ENCODE measurements around the gene C1orf174. TPM values are rescaled to one million over a fixed set of nuclear protein-coding genes. Genes with fewer than 3 reads are reported as not detected.

The C1orf174 gene
- total and polyA plus RNA-seq, 4 donors = 10.8 to 19.3 (median 17.6) TPM

DNA sequence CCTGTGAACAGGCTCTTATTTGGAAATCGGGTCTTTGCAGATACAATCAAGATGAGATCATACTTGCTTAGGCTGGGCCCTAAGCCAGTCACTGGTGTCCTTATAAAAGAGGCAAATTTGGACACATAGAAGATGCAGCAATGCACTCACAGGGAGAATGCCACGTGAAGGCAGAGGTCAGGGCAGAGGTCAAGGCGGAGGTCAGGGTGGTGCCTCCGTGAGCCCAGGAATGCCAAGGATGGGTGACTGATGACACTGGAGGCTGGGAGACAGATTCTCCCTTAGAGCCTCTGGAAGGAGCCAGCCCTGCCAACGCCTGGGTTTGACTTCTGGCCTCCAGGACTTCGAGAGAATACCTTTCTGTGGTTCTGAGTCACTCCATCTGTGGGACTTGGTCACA is 22.8 kb upstream of the C1orf174 start:
- Histone ChIP-seq H3K9ac (ENCODE audit: insufficient read depth in 1 of 2, low read length in 2 of 2) (no peak overlapping the region), H3K9me3 (ENCODE audit: control insufficient read depth in 4 of 4, insufficient read depth in 3 of 4, low read length in 3 of 4) (no peaks in the 10 kb centered on the region), H3K4me1 (ENCODE audit: control insufficient read depth in 5 of 5, insufficient read depth in 5 of 5, low read length in 5 of 5) (peaks cover 0 to 9% (median 0%) of the 10 kb centered on the region in 5 donors), H3K27me3 (ENCODE audit: control insufficient read depth in 3 of 3, insufficient read depth in 3 of 3, low read length in 2 of 3) (peaks cover 0 to 3% (median 0%) of the 10 kb centered on the region in 3 donors), H3K36me3 (ENCODE audit: control insufficient read depth in 4 of 4, insufficient read depth in 4 of 4, low read length in 4 of 4) (no peaks in the 10 kb centered on the region), H3K4me3 (no peak overlapping the region), H3K27ac (ENCODE audit: low read depth in 1 of 2, low read length in 1 of 2) (no peak overlapping the region)
- TF ChIP-seq, protein P1, sequence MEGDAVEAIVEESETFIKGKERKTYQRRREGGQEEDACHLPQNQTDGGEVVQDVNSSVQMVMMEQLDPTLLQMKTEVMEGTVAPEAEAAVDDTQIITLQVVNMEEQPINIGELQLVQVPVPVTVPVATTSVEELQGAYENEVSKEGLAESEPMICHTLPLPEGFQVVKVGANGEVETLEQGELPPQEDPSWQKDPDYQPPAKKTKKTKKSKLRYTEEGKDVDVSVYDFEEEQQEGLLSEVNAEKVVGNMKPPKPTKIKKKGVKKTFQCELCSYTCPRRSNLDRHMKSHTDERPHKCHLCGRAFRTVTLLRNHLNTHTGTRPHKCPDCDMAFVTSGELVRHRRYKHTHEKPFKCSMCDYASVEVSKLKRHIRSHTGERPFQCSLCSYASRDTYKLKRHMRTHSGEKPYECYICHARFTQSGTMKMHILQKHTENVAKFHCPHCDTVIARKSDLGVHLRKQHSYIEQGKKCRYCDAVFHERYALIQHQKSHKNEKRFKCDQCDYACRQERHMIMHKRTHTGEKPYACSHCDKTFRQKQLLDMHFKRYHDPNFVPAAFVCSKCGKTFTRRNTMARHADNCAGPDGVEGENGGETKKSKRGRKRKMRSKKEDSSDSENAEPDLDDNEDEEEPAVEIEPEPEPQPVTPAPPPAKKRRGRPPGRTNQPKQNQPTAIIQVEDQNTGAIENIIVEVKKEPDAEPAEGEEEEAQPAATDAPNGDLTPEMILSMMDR (IDR thresholded peaks at IDR 0.05; ENCODE audit: control extremely low read depth, extremely low read depth) = no peak
- DNase-seq (no peak), ATAC-seq (ENCODE audit: insufficient read depth, low FRiP score) (no peak)
- 68 to 86% methylated on average over 6 of the region's 6 CpGs for WGBS, 2 donors

DNA sequence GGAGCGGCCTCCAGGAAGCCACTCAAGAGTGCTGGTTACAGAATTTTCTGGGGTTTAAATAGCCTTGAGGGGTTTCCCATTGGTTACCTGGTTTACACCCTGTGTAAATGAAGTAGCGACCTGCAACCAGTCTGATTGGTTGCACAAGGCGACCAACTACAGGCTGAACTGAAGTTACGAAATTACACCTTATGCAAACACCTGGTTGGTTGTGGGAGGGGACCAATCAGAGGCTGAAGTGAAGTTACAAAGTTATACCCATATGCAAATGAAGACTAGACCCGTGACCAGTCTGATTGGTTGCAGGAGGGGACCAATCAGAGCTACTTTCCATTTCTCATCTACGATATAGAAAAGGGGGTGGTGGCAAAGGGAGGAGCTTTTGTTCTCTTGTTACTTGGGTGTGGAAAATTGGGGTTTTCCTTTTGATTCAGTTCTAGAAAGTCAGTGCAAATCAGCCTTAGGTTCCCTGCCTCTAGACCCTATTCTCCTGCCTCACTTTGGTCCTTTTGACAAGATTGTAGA is 22.2 kb upstream of the C1orf174 start:
- H3K9ac ChIP-seq (ENCODE audit: insufficient read depth in 1 of 2, low read length in 2 of 2) = no peak overlapping the region
- peaks cover 0 to 9% (median 0%) of the 10 kb centered on the region in 5 donors for H3K4me1 ChIP-seq (ENCODE audit: control insufficient read depth in 5 of 5, insufficient read depth in 5 of 5, low read length in 5 of 5)
- peak; percentile 69 for ATAC-seq (ENCODE audit: insufficient read depth, low FRiP score)
- no peaks in the 10 kb centered on the region for H3K9me3 ChIP-seq (ENCODE audit: control insufficient read depth in 4 of 4, insufficient read depth in 3 of 4, low read length in 3 of 4)
- no peaks in the 10 kb centered on the region for H3K36me3 ChIP-seq (ENCODE audit: control insufficient read depth in 4 of 4, insufficient read depth in 4 of 4, low read length in 4 of 4)
- H3K4me3 ChIP-seq = no peak overlapping the region
- TF ChIP-seq, protein P1 (IDR thresholded peaks at IDR 0.05; ENCODE audit: control extremely low read depth, extremely low read depth) = no peak
- H3K27me3 ChIP-seq (ENCODE audit: control insufficient read depth in 3 of 3, insufficient read depth in 3 of 3, low read length in 2 of 3) = peaks cover 0 to 3% (median 0%) of the 10 kb centered on the region in 3 donors
- no peak overlapping the region for H3K27ac ChIP-seq (ENCODE audit: low read depth in 1 of 2, low read length in 1 of 2)
- DNase-seq = no peak
- 65 to 79% methylated on average over 6 of the region's 6 CpGs for WGBS, 2 donors

DNA sequence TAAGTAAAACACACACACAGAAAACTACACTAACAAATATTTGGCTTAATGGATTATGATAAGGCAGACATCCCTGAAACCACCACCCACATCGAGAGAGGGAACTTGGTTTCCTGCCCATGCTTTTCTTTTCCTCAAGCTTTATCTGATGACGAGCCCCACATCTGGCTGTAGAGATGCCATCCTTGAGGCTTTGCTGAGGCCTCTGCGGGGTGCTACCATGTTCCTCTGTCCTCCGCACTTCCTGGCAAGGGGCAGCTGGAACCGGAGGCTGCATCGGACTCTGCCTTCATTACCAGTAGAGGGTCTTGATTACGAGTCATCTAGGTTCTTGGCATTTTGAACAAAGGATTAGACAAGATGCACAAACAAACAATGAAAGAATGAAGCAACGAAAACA is 21.7 kb upstream of the C1orf174 start:
- DNase-seq (peak in 2 of 3 donors; percentile 48 to 54), ATAC-seq (ENCODE audit: insufficient read depth, low FRiP score) (no peak)
- Histone ChIP-seq H3K9me3 (ENCODE audit: control insufficient read depth in 4 of 4, insufficient read depth in 3 of 4, low read length in 3 of 4) (no peaks in the 10 kb centered on the region), H3K4me3 (no peak overlapping the region), H3K4me1 (ENCODE audit: control insufficient read depth in 5 of 5, insufficient read depth in 5 of 5, low read length in 5 of 5) (peaks cover 0 to 9% (median 0%) of the 10 kb centered on the region in 5 donors), H3K27ac (ENCODE audit: low read depth in 1 of 2, low read length in 1 of 2) (no peak overlapping the region), H3K36me3 (ENCODE audit: control insufficient read depth in 4 of 4, insufficient read depth in 4 of 4, low read length in 4 of 4) (no peaks in the 10 kb centered on the region), H3K27me3 (ENCODE audit: control insufficient read depth in 3 of 3, insufficient read depth in 3 of 3, low read length in 2 of 3) (peaks cover 0 to 3% (median 0%) of the 10 kb centered on the region in 3 donors), H3K9ac (ENCODE audit: insufficient read depth in 1 of 2, low read length in 2 of 2) (no peak overlapping the region)
- TF ChIP-seq, protein P1 (IDR thresholded peaks at IDR 0.05; ENCODE audit: control extremely low read depth, extremely low read depth) = no peak
- WGBS, 2 donors = 58 to 67% methylated on average over 8 of the region's 8 CpGs

DNA sequence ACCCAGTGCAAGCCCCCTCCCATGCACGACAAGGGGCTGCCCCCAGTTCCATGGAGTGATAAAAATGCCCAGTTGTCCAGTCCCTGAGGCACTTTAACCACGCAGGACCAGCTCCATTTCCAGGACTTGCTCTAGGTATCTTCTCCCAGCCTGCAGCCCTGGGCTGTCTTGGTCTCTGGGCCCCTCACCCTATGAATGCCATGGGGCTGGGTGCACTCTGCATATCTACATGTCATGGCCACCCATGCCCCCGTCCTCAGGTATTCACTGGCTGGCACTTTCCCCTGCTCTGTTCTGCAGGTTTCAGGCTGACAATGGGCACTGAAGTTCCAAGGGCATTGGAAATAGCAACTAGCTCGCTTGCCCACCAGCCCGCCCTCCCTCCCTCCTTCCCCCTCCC is 19.6 kb upstream of the C1orf174 start:
- Histone ChIP-seq H3K27me3 (ENCODE audit: control insufficient read depth in 3 of 3, insufficient read depth in 3 of 3, low read length in 2 of 3) (no peaks in the 10 kb centered on the region), H3K9me3 (ENCODE audit: control insufficient read depth in 4 of 4, insufficient read depth in 3 of 4, low read length in 3 of 4) (no peaks in the 10 kb centered on the region), H3K4me3 (no peak overlapping the region), H3K4me1 (ENCODE audit: control insufficient read depth in 5 of 5, insufficient read depth in 5 of 5, low read length in 5 of 5) (peaks cover 0 to 9% (median 0%) of the 10 kb centered on the region in 5 donors), H3K36me3 (ENCODE audit: control insufficient read depth in 4 of 4, insufficient read depth in 4 of 4, low read length in 4 of 4) (no peaks in the 10 kb centered on the region), H3K9ac (ENCODE audit: insufficient read depth in 1 of 2, low read length in 2 of 2) (no peak overlapping the region), H3K27ac (ENCODE audit: low read depth in 1 of 2, low read length in 1 of 2) (no peak overlapping the region)
- no peak for ATAC-seq (ENCODE audit: insufficient read depth, low FRiP score)
- TF ChIP-seq, protein P1 (IDR thresholded peaks at IDR 0.05; ENCODE audit: control extremely low read depth, extremely low read depth) = no peak
- WGBS, 2 donors = 76 to 87% methylated on average over 5 of the region's 5 CpGs
- DNase-seq = no peak
